Keratinocyte (primary cell): Measurements from ENCODE around the gene GCSAM. TPM values are rescaled to one million over a fixed set of nuclear protein-coding genes. Genes with fewer than 3 reads are reported as not detected.

Experiments
- DNase-seq: peaks from one replicate; pipeline ENCODE4 v3.0.0-alpha.2; 2011; ENCODE audit warnings: low read depth, missing footprints, low spot score
- FAIRE-seq: peaks from 2 replicates; lab custom pipeline; 2011; peaks lifted over from hg19 to GRCh38; lab: Jason Lieb, UNC
- H2AFZ ChIP-seq: 2 replicates; pipeline ENCODE4 v1.6.0; 2012; ENCODE audit warnings: low read length, control low read depth, inconsistent platforms; ENCODE audit not compliant: control insufficient read depth
- H3K27ac ChIP-seq: 2 replicates; pipeline ENCODE4 v1.5.1; 2011; ENCODE audit warnings: low read length; ENCODE audit not compliant: control insufficient read depth, insufficient read depth
- H3K27me3 ChIP-seq: 3 replicates; pipeline ENCODE4 v1.6.0; 2011; ENCODE audit warnings: low read length; ENCODE audit not compliant: control insufficient read depth, insufficient read depth; ENCODE audit errors: extremely low read depth
- H3K36me3 ChIP-seq, 2 experiments: 2 replicates in 1 of 2; 3 replicates in 1 of 2; pipeline ENCODE4 v1.5.1; 2011; ENCODE audit warnings: low read length in 2 of 2, mild to moderate bottlenecking in 1 of 2; ENCODE audit not compliant: control insufficient read depth in 2 of 2, insufficient read depth in 2 of 2; ENCODE audit errors: extremely low read depth in 1 of 2
- H3K4me1 ChIP-seq: 3 replicates; pipeline ENCODE4 v1.5.1; 2011; ENCODE audit warnings: low read length; ENCODE audit not compliant: control insufficient read depth, insufficient read depth; ENCODE audit errors: extremely low read depth
- H3K4me2 ChIP-seq: 3 replicates; pipeline ENCODE4 v1.6.0; 2011; ENCODE audit warnings: low read depth, low read length; ENCODE audit not compliant: control insufficient read depth, insufficient read depth; ENCODE audit errors: extremely low read depth
- H3K4me3 ChIP-seq, 3 experiments: fragments of 200-600 bp in 1 of 3; sonication (generic) in 1 of 3; 2 replicates in 2 of 3; 3 replicates in 1 of 3; pipeline ENCODE4 v1.5.1; 2011 to 2016; ENCODE audit warnings: low read length in 3 of 3, mild to moderate bottlenecking in 3 of 3, control low read depth in 2 of 3, inconsistent platforms in 1 of 3, low read depth in 1 of 3, mixed read lengths in 1 of 3, mixed run types in 1 of 3, moderate library complexity in 1 of 3; ENCODE audit not compliant: control insufficient read depth in 2 of 3, insufficient read depth in 2 of 3; ENCODE audit errors: extremely low read depth in 1 of 3
- H3K79me2 ChIP-seq: 2 replicates; pipeline ENCODE4 v1.6.0; 2012; ENCODE audit warnings: low read length; ENCODE audit not compliant: control insufficient read depth, insufficient read depth
- H3K9ac ChIP-seq: 3 replicates; pipeline ENCODE4 v1.6.0; 2011; ENCODE audit warnings: low read length; ENCODE audit not compliant: control insufficient read depth, insufficient read depth; ENCODE audit errors: extremely low read depth
- H3K9me1 ChIP-seq: 3 replicates; pipeline ENCODE4 v1.6.0; 2011; ENCODE audit warnings: low read length; ENCODE audit not compliant: control insufficient read depth, insufficient read depth; ENCODE audit errors: extremely low read depth
- H3K9me3 ChIP-seq: 2 replicates; pipeline ENCODE4 v1.5.1; 2012; ENCODE audit warnings: low read depth, low read length; ENCODE audit not compliant: control insufficient read depth
- H4K20me1 ChIP-seq: 3 replicates; pipeline ENCODE4 v1.6.0; 2011; ENCODE audit warnings: low read length; ENCODE audit not compliant: control insufficient read depth, insufficient read depth; ENCODE audit errors: extremely low read depth
- EZH2 ChIP-seq: IDR thresholded peaks from one replicate; pipeline ENCODE4 v1.6.1; 2012; ENCODE audit warnings: inconsistent platforms, mild to moderate bottlenecking, low read length, moderate library complexity
- dilution Hi-C: fragments of 300-500 bp; cut with MboI; formaldehyde crosslinking; loops from one replicate; pipeline ENCODE4 v1.7.0; 2020; ENCODE audit warnings: low sequenced_read_pairs; ENCODE audit not compliant: extremely low pct_ligation_motif_present
- polyA plus RNA-seq, 5 experiments: library from polyadenylated mRNA; depleted of rRNA in 3 of 5; stranded (reverse) in 3 of 5; stranded (forward) in 1 of 5; unstranded in 1 of 5; fragments of >200 nt; gene quantifications; 1 replicate in 1 of 5; 2 replicates in 3 of 5; 3 replicates in 1 of 5; pipeline versions ENCODE4 v1.2.1 to v1.2.3, GENCODE V29; 2011 to 2012; ENCODE audit warnings: missing spikeins in 2 of 5, low read depth in 1 of 5, low replicate concordance in 1 of 5
- TF ChIP-seq, protein P1 (sequence below), 3 experiments: IDR thresholded peaks in 1 of 3; conservative IDR thresholded peaks in 1 of 3; optimal IDR thresholded peaks in 1 of 3; 2 replicates in 2 of 3; 3 replicates in 1 of 3; pipeline versions ENCODE3 to v1.5.1; 2011; ENCODE audit warnings: low read length in 3 of 3, mild to moderate bottlenecking in 3 of 3, moderate library complexity in 2 of 3, control low read depth in 1 of 3, inconsistent platforms in 1 of 3; ENCODE audit not compliant: insufficient read depth in 2 of 3; ENCODE audit errors: extremely low read depth in 1 of 3

GCSAM gene
- polyA plus RNA-seq, 1 donor (not counting 4 experiments of a cell fraction or from before 2014, with no cell fraction given) = 2.9 TPM

DNA sequence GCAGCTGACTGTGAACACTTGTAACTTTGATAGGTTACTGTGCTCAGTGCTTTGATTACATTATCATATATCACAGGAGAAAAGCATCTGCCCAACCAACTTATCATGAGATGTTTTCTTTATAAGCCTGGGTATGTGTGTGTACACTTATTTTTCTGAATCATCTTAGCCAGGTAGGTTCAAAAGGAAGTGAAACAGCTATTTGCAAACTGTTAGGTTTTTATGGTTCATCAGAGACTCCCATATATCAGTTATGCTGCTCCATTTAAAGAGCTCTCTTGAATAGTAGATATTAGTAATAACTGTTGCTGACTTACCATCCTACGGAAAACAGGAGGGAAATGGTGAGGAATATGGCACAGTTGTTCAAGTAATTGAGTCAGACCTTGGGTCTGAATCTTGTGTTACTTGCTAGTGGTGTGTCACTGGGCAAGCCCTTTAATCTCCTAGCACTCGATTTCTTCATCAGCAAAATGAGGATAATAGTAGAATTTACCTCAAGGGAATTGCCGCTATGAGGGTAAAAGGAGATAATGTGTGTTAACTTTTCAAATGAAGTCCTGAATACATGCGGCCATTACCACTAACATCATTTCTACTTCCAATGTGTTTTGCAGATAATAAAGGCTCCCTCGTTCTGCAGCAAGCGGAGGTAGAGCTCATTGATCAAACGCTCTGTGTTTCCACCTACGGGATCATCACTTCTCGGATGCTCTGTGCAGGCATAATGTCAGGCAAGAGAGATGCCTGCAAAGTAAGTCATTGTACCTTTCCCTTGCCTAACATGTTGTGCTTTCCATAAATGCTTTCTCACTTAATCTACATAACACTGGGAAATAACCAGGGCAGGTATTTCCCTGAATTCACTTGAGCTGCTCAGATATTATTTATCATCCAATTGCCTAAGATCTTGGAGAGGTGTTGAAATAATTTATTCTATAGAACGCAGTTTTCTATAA lies 54.6 kb downstream of the GCSAM start:
- Histone ChIP-seq H3K4me2 (no peak overlapping the region), H3K4me1 (peaks cover 14% of the 10 kb centered on the region), H3K9ac (no peak overlapping the region), H3K4me3 (no peak overlapping the region), H3K9me3 (no peaks in the 10 kb centered on the region), H3K27me3 (no peaks in the 10 kb centered on the region), H4K20me1 (no peaks in the 10 kb centered on the region), H3K27ac (no peak overlapping the region), H3K9me1 (no peaks in the 10 kb centered on the region), H3K79me2 (no peaks in the 10 kb centered on the region), H3K36me3 (no peaks in the 10 kb centered on the region), H2AFZ (no peak overlapping the region)
- DNase-seq (no peak), FAIRE-seq (no peak)
- dilution Hi-C loops = no loop called here
- TF ChIP-seq EZH2 = no peak
- TF ChIP-seq, protein P1, sequence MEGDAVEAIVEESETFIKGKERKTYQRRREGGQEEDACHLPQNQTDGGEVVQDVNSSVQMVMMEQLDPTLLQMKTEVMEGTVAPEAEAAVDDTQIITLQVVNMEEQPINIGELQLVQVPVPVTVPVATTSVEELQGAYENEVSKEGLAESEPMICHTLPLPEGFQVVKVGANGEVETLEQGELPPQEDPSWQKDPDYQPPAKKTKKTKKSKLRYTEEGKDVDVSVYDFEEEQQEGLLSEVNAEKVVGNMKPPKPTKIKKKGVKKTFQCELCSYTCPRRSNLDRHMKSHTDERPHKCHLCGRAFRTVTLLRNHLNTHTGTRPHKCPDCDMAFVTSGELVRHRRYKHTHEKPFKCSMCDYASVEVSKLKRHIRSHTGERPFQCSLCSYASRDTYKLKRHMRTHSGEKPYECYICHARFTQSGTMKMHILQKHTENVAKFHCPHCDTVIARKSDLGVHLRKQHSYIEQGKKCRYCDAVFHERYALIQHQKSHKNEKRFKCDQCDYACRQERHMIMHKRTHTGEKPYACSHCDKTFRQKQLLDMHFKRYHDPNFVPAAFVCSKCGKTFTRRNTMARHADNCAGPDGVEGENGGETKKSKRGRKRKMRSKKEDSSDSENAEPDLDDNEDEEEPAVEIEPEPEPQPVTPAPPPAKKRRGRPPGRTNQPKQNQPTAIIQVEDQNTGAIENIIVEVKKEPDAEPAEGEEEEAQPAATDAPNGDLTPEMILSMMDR (optimal IDR thresholded peaks at IDR 0.05 in 1 of 3, IDR thresholded peaks at IDR 0.05 in 1 of 3, conservative IDR thresholded peaks at IDR 0.05 in 1 of 3; ENCODE audit: extremely low read depth in 1 of 3, insufficient read depth in 2 of 3, low read length in 3 of 3) = no peak

DNA sequence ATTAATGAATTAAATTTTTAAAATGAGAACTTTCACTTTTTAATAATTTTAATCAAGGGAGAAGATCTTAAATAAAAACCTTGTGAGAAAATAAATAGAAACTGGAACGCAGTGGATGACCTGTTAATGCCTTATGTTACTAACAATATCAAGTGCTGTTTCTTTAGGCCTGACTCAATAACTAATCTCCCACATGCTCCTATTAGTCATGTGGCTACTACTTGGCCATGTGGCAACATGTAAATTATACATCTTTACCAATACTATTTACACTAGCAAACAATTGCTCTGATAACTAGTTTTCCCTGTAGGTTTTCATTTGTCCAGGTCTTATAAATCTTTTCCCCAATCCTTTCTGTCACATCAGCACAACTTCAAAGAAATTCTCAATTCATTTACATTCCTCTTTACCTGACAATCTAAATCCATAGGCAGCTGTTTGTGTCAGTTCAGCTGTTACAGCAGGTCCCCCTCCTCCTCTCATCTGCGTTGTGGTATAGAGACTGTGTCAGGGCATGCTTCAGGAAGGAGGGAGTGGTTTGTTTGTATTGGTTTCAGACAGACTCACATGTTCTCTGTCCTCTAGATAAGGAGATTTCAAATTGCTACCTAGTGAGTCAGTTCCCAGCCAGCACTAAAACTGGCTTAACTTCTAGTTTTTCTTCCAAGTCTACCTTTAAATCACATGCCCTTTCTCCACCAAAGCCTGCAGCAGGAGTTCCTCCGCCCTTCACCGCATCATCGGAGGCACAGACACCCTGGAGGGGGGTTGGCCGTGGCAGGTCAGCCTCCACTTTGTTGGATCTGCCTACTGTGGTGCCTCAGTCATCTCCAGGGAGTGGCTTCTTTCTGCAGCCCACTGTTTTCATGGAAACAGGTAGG lies 58.2 kb downstream of the GCSAM start:
- no peak for TF ChIP-seq EZH2
- no peaks in the 10 kb centered on the region for H4K20me1 ChIP-seq
- H3K9me3 ChIP-seq = no peaks in the 10 kb centered on the region
- H3K9me1 ChIP-seq = no peaks in the 10 kb centered on the region
- peak overlapping the region; percentile 99 for H3K27ac ChIP-seq
- H3K9ac ChIP-seq = peak overlapping the region; percentile 85
- FAIRE-seq = peak; percentile 95
- no peaks in the 10 kb centered on the region for H3K79me2 ChIP-seq
- no peaks in the 10 kb centered on the region for H3K36me3 ChIP-seq
- DNase-seq = peak; percentile 99
- no peaks in the 10 kb centered on the region for H3K27me3 ChIP-seq
- peaks cover 14% of the 10 kb centered on the region for H3K4me1 ChIP-seq
- peak overlapping the region; percentile 2 to 49 (median 44) for H3K4me3 ChIP-seq
- dilution Hi-C loops = no loop called here
- peak overlapping the region; percentile 94 for H3K4me2 ChIP-seq
- H2AFZ ChIP-seq = peak overlapping the region; percentile 60
